ENCODE measurements around the gene KIF5A. TPM values are rescaled to one million over a fixed set of nuclear protein-coding genes. Genes with fewer than 3 reads are reported as not detected.

The KIF5A gene
- total RNA-seq, 1 donor from 2014 or later, result 0.40 TPM

- peaks cover 14% of the 10 kb centered on the region for H3K4me1 Mint-ChIP-seq
- H3K36me3 Mint-ChIP-seq, result peaks cover 17% of the 10 kb centered on the region
- H3K4me3 Mint-ChIP-seq, result no peak overlapping the region
- TF ChIP-seq CTCF (IDR thresholded peaks at IDR 0.05; ENCODE audit: unreplicated experiment), result no peak
- DNase-seq (ENCODE audit: low spot score in 2 of 2, unreplicated experiment in 2 of 2), result no peak
- no peaks in the 10 kb centered on the region for H3K9me3 Mint-ChIP-seq
- H3K27ac Mint-ChIP-seq, result no peak overlapping the region
- peaks cover 100% of the 10 kb centered on the region for H3K27me3 Mint-ChIP-seq (ENCODE audit: low read depth)
Measured at GRCh38 chr12:57622293-57623245, 72.7 kb downstream of the KIF5A start.

- TF ChIP-seq CTCF (IDR thresholded peaks at IDR 0.05; ENCODE audit: unreplicated experiment), result no peak
- Mint-ChIP-seq H3K27ac (no peak overlapping the region), H3K9me3 (no peaks in the 10 kb centered on the region), H3K36me3 (peaks cover 10% of the 10 kb centered on the region), H3K4me3 (no peak overlapping the region), H3K4me1 (peaks cover 14% of the 10 kb centered on the region), H3K27me3 (ENCODE audit: low read depth) (peaks cover 100% of the 10 kb centered on the region)
- DNase-seq (ENCODE audit: low spot score in 2 of 2, unreplicated experiment in 2 of 2), result no peak
Measured at GRCh38 chr12:57623385-57623784, 73.5 kb downstream of the KIF5A start.

GRCh38 chr12:57623811-57624390 is 74.1 kb downstream of the KIF5A start:
- Mint-ChIP-seq H3K36me3 (peaks cover 8% of the 10 kb centered on the region), H3K4me3 (no peak overlapping the region), H3K4me1 (peaks cover 14% of the 10 kb centered on the region), H3K27ac (no peak overlapping the region), H3K27me3 (ENCODE audit: low read depth) (peaks cover 100% of the 10 kb centered on the region), H3K9me3 (no peaks in the 10 kb centered on the region)
- TF ChIP-seq CTCF (IDR thresholded peaks at IDR 0.05; ENCODE audit: unreplicated experiment), result no peak
- DNase-seq (ENCODE audit: low spot score in 2 of 2, unreplicated experiment in 2 of 2), result no peak

GRCh38 chr12:57624441-57625220 is 74.8 kb downstream of the KIF5A start:
- Mint-ChIP-seq H3K4me3 (no peak overlapping the region), H3K36me3 (peaks cover 4% of the 10 kb centered on the region), H3K27ac (no peak overlapping the region), H3K9me3 (no peaks in the 10 kb centered on the region), H3K27me3 (ENCODE audit: low read depth) (peaks cover 100% of the 10 kb centered on the region), H3K4me1 (peaks cover 12% of the 10 kb centered on the region)
- no peak for TF ChIP-seq CTCF (IDR thresholded peaks at IDR 0.05; ENCODE audit: unreplicated experiment)
- no peak for DNase-seq (ENCODE audit: low spot score in 2 of 2, unreplicated experiment in 2 of 2)

- Mint-ChIP-seq H3K9me3 (no peaks in the 10 kb centered on the region), H3K4me3 (no peak overlapping the region), H3K36me3 (peaks cover 4% of the 10 kb centered on the region), H3K27ac (no peak overlapping the region), H3K27me3 (ENCODE audit: low read depth) (peaks cover 100% of the 10 kb centered on the region), H3K4me1 (peaks cover 11% of the 10 kb centered on the region)
- DNase-seq (ENCODE audit: low spot score in 2 of 2, unreplicated experiment in 2 of 2), result no peak
- TF ChIP-seq CTCF (IDR thresholded peaks at IDR 0.05; ENCODE audit: unreplicated experiment), result no peak
Measured at GRCh38 chr12:57625261-57626032, 75.6 kb downstream of the KIF5A start.
